ENCODE results near the gene FERMT2.

The FERMT2 gene

GRCh38 chr14:52878469-52878868, 72.4 kb downstream of the FERMT2 start:
- FAIRE-seq (no peak), DNase-seq (ENCODE audit: insufficient read length, low spot score) (no peak)
- TF ChIP-seq CTCF (IDR thresholded peaks at IDR 0.05; ENCODE audit: insufficient read depth, missing control alignments): no peak

- DNase-seq (ENCODE audit: insufficient read length, low spot score): no peak
- no peak for TF ChIP-seq CTCF (IDR thresholded peaks at IDR 0.05; ENCODE audit: insufficient read depth, missing control alignments)
These were observed 73.2 kb downstream of the FERMT2 start for GRCh38 chr14:52877628-52878027.

GRCh38 chr14:52876806-52877205, 74.0 kb downstream of the FERMT2 start:
- no peak for FAIRE-seq
- no peak for DNase-seq (ENCODE audit: insufficient read length, low spot score)
- TF ChIP-seq CTCF (IDR thresholded peaks at IDR 0.05; ENCODE audit: insufficient read depth, missing control alignments): no peak

More at GRCh38 chr14:52877628-52878027, 73.2 kb downstream of the FERMT2 start:
- FAIRE-seq: no peak

- no peak for FAIRE-seq
- TF ChIP-seq CTCF (IDR thresholded peaks at IDR 0.05; ENCODE audit: insufficient read depth, missing control alignments): no peak
- DNase-seq (ENCODE audit: insufficient read length, low spot score): no peak
These were observed 74.5 kb downstream of the FERMT2 start for GRCh38 chr14:52876311-52876710.

- FAIRE-seq (no peak), DNase-seq (ENCODE audit: insufficient read length, low spot score) (no peak)
- no peak for TF ChIP-seq CTCF (IDR thresholded peaks at IDR 0.05; ENCODE audit: insufficient read depth, missing control alignments)
These were observed 75.1 kb downstream of the FERMT2 start for GRCh38 chr14:52875707-52876106.

GRCh38 chr14:52874389-52874788, 76.5 kb downstream of the FERMT2 start:
- no peak for TF ChIP-seq CTCF (IDR thresholded peaks at IDR 0.05; ENCODE audit: insufficient read depth, missing control alignments)
- DNase-seq (ENCODE audit: insufficient read length, low spot score): no peak
- no peak for FAIRE-seq

- no peak for FAIRE-seq
- no peak for TF ChIP-seq CTCF (IDR thresholded peaks at IDR 0.05; ENCODE audit: insufficient read depth, missing control alignments)
- DNase-seq (ENCODE audit: insufficient read length, low spot score): no peak
These were observed 77.2 kb downstream of the FERMT2 start for GRCh38 chr14:52873694-52874093.

Measured in D721Med (cell line).